GM12874 (cell line): Measurements from ENCODE around the gene MANSC1.
A peak's percentile ranks its signal among the peaks of the same experiment; 100 is the strongest.

Source experiments
- TF ChIP-seq, protein P1 (sequence below): IDR thresholded peaks from 2 replicates; pipeline ENCODE4 v1.5.1; 2011; ENCODE audit warnings: low read depth, mild to moderate bottlenecking, control low read depth, low read length, moderate library complexity; ENCODE audit not compliant: insufficient read depth

Gene MANSC1

DNA sequence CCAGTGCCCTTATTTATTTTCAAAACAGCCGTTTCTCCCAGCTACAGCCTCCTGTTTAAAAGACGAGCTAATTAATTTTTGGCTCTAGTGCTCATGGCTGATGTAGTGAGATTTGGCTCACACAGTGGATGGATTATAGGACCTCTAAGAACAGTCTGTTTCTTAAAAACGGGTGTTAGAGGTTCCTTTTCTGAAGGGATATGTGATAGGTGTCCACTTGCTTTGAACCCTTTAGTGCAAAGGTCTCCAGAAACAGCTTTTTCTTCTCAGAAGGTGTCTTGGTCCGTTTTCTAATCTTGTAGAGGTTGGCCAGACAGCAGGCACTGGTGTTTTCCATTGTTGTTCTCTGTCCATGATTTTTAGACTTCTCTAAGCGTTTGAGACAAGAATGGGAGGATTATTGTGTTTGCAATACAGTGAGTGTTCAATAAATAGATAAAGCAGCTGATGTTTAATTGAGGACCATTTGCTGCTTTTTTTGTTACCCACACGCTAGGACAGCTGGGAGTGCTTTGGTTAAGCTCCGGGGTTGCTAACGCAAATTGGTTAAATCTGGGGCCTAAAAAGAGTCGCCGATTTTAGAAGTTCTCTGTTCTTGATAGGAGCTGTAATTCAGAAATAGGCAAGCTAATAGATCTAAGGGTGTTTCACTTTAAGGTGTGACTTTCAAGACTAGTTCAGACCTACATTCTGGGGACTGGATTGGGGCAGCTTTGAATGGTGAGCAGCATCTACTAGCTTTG is 7.8 kb upstream of the MANSC1 start:
- TF ChIP-seq, protein P1, sequence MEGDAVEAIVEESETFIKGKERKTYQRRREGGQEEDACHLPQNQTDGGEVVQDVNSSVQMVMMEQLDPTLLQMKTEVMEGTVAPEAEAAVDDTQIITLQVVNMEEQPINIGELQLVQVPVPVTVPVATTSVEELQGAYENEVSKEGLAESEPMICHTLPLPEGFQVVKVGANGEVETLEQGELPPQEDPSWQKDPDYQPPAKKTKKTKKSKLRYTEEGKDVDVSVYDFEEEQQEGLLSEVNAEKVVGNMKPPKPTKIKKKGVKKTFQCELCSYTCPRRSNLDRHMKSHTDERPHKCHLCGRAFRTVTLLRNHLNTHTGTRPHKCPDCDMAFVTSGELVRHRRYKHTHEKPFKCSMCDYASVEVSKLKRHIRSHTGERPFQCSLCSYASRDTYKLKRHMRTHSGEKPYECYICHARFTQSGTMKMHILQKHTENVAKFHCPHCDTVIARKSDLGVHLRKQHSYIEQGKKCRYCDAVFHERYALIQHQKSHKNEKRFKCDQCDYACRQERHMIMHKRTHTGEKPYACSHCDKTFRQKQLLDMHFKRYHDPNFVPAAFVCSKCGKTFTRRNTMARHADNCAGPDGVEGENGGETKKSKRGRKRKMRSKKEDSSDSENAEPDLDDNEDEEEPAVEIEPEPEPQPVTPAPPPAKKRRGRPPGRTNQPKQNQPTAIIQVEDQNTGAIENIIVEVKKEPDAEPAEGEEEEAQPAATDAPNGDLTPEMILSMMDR, result no peak

DNA sequence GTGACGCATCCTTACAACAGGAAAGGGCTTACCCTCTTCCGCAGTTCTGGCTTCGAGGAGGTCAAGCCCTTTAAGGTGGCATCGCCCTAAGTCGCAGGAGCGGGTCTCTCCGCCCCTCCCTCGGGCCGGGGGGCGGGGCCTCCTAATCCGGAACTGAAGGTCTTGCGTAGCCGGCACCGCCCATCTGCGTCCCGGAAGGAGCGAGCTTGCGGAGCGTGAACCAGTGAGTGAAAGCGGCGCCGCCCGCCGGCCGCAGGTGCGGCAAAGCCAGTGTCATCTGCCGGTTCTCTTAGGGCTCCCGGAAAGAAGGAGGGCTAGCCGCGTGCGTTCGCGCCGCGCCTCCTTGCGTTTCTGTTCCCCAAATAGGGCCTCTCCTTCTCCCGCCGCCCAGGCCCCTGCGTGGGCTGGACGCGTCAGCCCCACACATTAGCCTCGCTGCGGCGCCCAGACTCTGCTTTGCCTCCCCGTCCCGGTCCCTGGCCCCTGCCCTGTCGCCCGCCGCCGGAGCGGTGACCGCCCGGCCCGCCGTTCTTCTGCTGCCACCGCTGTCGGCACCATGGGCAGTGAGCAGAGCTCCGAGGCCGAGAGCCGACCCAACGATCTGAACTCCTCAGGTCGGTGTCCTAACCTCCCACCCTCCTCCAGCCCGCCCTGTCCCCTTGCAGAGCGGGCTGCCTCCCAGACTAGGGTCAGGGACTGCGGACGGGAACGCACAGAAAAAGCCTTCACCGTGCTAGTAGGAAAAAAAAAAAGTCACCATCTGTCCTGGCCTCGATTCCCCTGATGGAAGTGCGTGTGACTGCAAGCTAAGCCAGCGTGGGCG is 7.1 kb upstream of the MANSC1 start, which contains the start of gene BORCS5:
BORCS5 (plus strand) TSS at position 183 of the 823 bp plus-strand sequence; CDS start at position 557, 374 bp downstream.
- TF ChIP-seq, protein P1, result peak; percentile 34

DNA sequence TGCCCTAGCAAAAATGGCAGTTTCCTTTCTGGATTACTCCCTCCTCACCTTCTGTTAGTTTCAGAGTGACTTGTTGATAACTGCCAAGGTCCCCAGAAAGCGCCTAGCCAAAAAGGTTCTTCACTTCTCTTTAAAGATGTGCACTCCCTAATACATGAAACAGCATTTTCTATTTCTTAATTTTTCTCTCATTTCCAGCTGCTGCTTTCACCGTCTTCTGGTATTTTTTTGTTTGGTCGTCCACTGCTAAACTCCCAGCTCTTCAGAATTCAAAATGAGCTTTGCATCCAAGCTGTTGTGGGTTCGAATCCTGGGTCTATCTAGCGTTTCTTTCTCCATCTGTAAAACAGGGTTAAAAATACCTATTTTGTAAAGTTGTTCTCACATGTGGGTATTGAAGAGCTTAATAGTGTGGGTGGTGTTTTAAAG is 6.4 kb upstream of the MANSC1 start:
- TF ChIP-seq, protein P1, result no peak

- TF ChIP-seq, protein P1, result no peak
Observed at GRCh38 chr12:12353807-12354206, 3.8 kb upstream of the MANSC1 start.

DNA sequence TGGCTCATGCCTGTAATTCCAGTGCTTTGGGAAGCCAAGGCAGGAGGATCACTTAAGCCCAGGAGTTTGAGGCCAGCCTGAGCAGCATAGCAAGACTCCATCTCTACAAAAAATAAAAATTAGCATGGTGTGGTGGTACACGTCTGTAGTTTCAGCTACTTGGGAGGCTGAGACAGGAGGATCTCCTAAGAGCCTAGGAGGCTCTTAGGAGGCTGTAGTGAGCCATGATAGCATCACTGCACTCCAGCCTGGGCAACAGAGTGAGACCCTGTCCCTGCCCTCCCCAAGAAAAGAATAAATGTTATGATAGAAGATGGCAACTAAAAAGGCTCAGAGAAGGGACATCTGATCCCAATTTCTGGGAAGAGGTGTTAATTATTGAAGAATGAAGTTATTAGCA is 3.2 kb upstream of the MANSC1 start:
- TF ChIP-seq, protein P1, result no peak

- TF ChIP-seq, protein P1, result no peak
Observed at GRCh38 chr12:12350868-12351463, 924 bp upstream of the MANSC1 start.
